ENCODE data around the gene KRT83.

KRT83 gene

GRCh38 chr12:52285851-52286530 is 35.2 kb downstream of the KRT83 start:
- H3K36me3 ChIP-seq: no peaks in the 10 kb centered on the region
- H3K27ac ChIP-seq: no peak overlapping the region
- no peaks in the 10 kb centered on the region for H3K27me3 ChIP-seq
- TF ChIP-seq Cebpa-rat (IDR thresholded peaks at IDR 0.05): no peak
- H3K4me2 ChIP-seq: no peak overlapping the region
- no peak overlapping the region for H3K9ac ChIP-seq
- peaks cover 13% of the 10 kb centered on the region for H3K4me1 ChIP-seq
- H4K20me1 ChIP-seq: no peaks in the 10 kb centered on the region
- H3K9me3 ChIP-seq: no peaks in the 10 kb centered on the region
- H3K4me3 ChIP-seq: no peak overlapping the region

GRCh38 chr12:52285172-52285745 is 35.9 kb downstream of the KRT83 start:
- H3K4me3 ChIP-seq: no peak overlapping the region
- H4K20me1 ChIP-seq: no peaks in the 10 kb centered on the region
- H3K4me1 ChIP-seq: peaks cover 17% of the 10 kb centered on the region
- H3K27ac ChIP-seq: no peak overlapping the region
- no peaks in the 10 kb centered on the region for H3K27me3 ChIP-seq
- TF ChIP-seq Cebpa-rat (IDR thresholded peaks at IDR 0.05): no peak
- no peaks in the 10 kb centered on the region for H3K9me3 ChIP-seq
- H3K36me3 ChIP-seq: no peaks in the 10 kb centered on the region
- no peak overlapping the region for H3K4me2 ChIP-seq
- H3K9ac ChIP-seq: no peak overlapping the region

GRCh38 chr12:52284562-52285171 is 36.5 kb downstream of the KRT83 start:
- no peak overlapping the region for H3K27ac ChIP-seq
- H3K4me2 ChIP-seq: no peak overlapping the region

GRCh38 chr12:52280796-52281560 is 40.2 kb downstream of the KRT83 start:
- Histone ChIP-seq H3K4me1 (peaks cover 6% of the 10 kb centered on the region), H3K9ac (no peak overlapping the region), H3K27ac (no peak overlapping the region), H4K20me1 (no peaks in the 10 kb centered on the region), H3K36me3 (no peaks in the 10 kb centered on the region), H3K27me3 (peaks cover 3% of the 10 kb centered on the region), H3K4me3 (no peak overlapping the region), H3K9me3 (no peaks in the 10 kb centered on the region), H3K4me2 (0 out of 2 replicates have a peak overlapping the region, but pooled peaks have one; percentile 5)
- TF ChIP-seq Cebpa-rat (IDR thresholded peaks at IDR 0.05): no peak

More at GRCh38 chr12:52284562-52285171, 36.5 kb downstream of the KRT83 start:
- peaks cover 17% of the 10 kb centered on the region for H3K4me1 ChIP-seq
- H3K27me3 ChIP-seq: no peaks in the 10 kb centered on the region
- H3K36me3 ChIP-seq: no peaks in the 10 kb centered on the region
- no peak overlapping the region for H3K9ac ChIP-seq
- no peaks in the 10 kb centered on the region for H3K9me3 ChIP-seq
- no peaks in the 10 kb centered on the region for H4K20me1 ChIP-seq
- H3K4me3 ChIP-seq: no peak overlapping the region
- no peak for TF ChIP-seq Cebpa-rat (IDR thresholded peaks at IDR 0.05)

- no peak for TF ChIP-seq Cebpa-rat (IDR thresholded peaks at IDR 0.05)
- Histone ChIP-seq H3K4me2 (no peak overlapping the region), H3K27me3 (peaks cover 3% of the 10 kb centered on the region), H3K4me3 (no peak overlapping the region), H3K9me3 (no peaks in the 10 kb centered on the region), H3K4me1 (peaks cover 6% of the 10 kb centered on the region), H3K9ac (no peak overlapping the region), H3K36me3 (no peaks in the 10 kb centered on the region), H3K27ac (no peak overlapping the region), H4K20me1 (no peaks in the 10 kb centered on the region)
Measured at GRCh38 chr12:52280319-52280795, 40.8 kb downstream of the KRT83 start.

GRCh38 chr12:52279422-52280318 is 41.5 kb downstream of the KRT83 start:
- H4K20me1 ChIP-seq: no peaks in the 10 kb centered on the region
- TF ChIP-seq Cebpa-rat (IDR thresholded peaks at IDR 0.05): no peak
- no peaks in the 10 kb centered on the region for H3K9me3 ChIP-seq
- no peak overlapping the region for H3K4me3 ChIP-seq
- no peak overlapping the region for H3K9ac ChIP-seq
- no peak overlapping the region; the same call in 1 of the 2 replicates for H3K4me2 ChIP-seq
- H3K27ac ChIP-seq: no peak overlapping the region
- H3K4me1 ChIP-seq: peaks cover 6% of the 10 kb centered on the region
- no peaks in the 10 kb centered on the region for H3K36me3 ChIP-seq
- peaks cover 3% of the 10 kb centered on the region for H3K27me3 ChIP-seq

GRCh38 chr12:52278575-52279421 is 42.4 kb downstream of the KRT83 start:
- Histone ChIP-seq H4K20me1 (no peaks in the 10 kb centered on the region), H3K9me3 (no peaks in the 10 kb centered on the region)
- no peak for TF ChIP-seq Cebpa-rat (IDR thresholded peaks at IDR 0.05)

GRCh38 chr12:52277486-52278245 is 43.5 kb downstream of the KRT83 start:
- Histone ChIP-seq H3K9ac (no peak overlapping the region), H3K9me3 (no peaks in the 10 kb centered on the region), H3K4me1 (peaks cover 6% of the 10 kb centered on the region), H3K27ac (no peak overlapping the region), H3K4me2 (no peak overlapping the region), H3K4me3 (no peak overlapping the region), H4K20me1 (no peaks in the 10 kb centered on the region), H3K36me3 (no peaks in the 10 kb centered on the region), H3K27me3 (peaks cover 3% of the 10 kb centered on the region)
- no peak for TF ChIP-seq Cebpa-rat (IDR thresholded peaks at IDR 0.05)

More at GRCh38 chr12:52278575-52279421, 42.4 kb downstream of the KRT83 start:
- peak overlapping the region; percentile 75 for H3K4me2 ChIP-seq
- no peaks in the 10 kb centered on the region for H3K36me3 ChIP-seq
- H3K27ac ChIP-seq: no peak overlapping the region
- H3K27me3 ChIP-seq: peaks cover 3% of the 10 kb centered on the region
- H3K4me1 ChIP-seq: peaks cover 6% of the 10 kb centered on the region
- peak overlapping the region; percentile 46; the same call in 1 of the 2 replicates for H3K4me3 ChIP-seq
- peak overlapping the region; percentile 16; the same call in 1 of the 2 replicates for H3K9ac ChIP-seq

All from BLaER1 (cell line).